ENCODE measurements around the gene PPM1G. TPM values are rescaled to one million over a fixed set of nuclear protein-coding genes. Genes with fewer than 3 reads are reported as not detected.

The PPM1G gene
- total RNA-seq: 10 to 100 TPM; 40.2 to 50.3 (median 48.1) TPM

GRCh38 chr2:27409321-27410073, at the start of gene PPM1G:
TSS of gene PPM1G (minus strand) at chr2:27409591. CDS start at chr2:27409422, 169 bp downstream.
- intact Hi-C loops (cut with DNase I; ENCODE audit: low total_unique reads): no loop called here
- peak within 1 kb of the TSS; percentile 97 for H3K4me3 ChIP-seq (ENCODE audit: low read depth, poor library complexity, severe bottlenecking)
- DNase-seq (ENCODE audit: low spot score in 2 of 2): peak; percentile 92 to 99
- TF ChIP-seq POLR2A (IDR thresholded peaks at IDR 0.05) (peak in 1 of 2 donors; percentile 13), CTCF (IDR thresholded peaks at IDR 0.05) (no peak)
- WGBS, 2 donors: 1% methylated on average over 58 to 67 of the region's 82 CpGs

- H3K4me3 ChIP-seq (ENCODE audit: low read depth, poor library complexity, severe bottlenecking): no peak overlapping the region
- TF ChIP-seq CTCF (IDR thresholded peaks at IDR 0.05) (no peak), POLR2A (IDR thresholded peaks at IDR 0.05) (no peak)
- DNase-seq (ENCODE audit: low spot score in 2 of 2): no peak
- intact Hi-C loops (cut with DNase I; ENCODE audit: low total_unique reads): no loop called here
- WGBS, 2 donors: 94 to 95% methylated on average over 7 of the region's 7 CpGs
These were observed 44.6 kb upstream of the PPM1G start for GRCh38 chr2:27453968-27454367.

- intact Hi-C loops (cut with DNase I; ENCODE audit: low total_unique reads): no loop called here
- TF ChIP-seq POLR2A (IDR thresholded peaks at IDR 0.05) (no peak), CTCF (IDR thresholded peaks at IDR 0.05) (no peak)
- WGBS, 2 donors: 88 to 91% methylated on average over 1 of the region's 1 CpG
- H3K4me3 ChIP-seq (ENCODE audit: low read depth, poor library complexity, severe bottlenecking): no peak overlapping the region
- no peak for DNase-seq (ENCODE audit: low spot score in 2 of 2)
These were observed 41.7 kb upstream of the PPM1G start for GRCh38 chr2:27451095-27451494.

GRCh38 chr2:27448381-27448780, 39.0 kb upstream of the PPM1G start:
- no peak for DNase-seq (ENCODE audit: low spot score in 2 of 2)
- no peak overlapping the region for H3K4me3 ChIP-seq (ENCODE audit: low read depth, poor library complexity, severe bottlenecking)
- no peak for TF ChIP-seq CTCF (IDR thresholded peaks at IDR 0.05)
- TF ChIP-seq POLR2A (IDR thresholded peaks at IDR 0.05): no peak
- 58 to 94% methylated on average over 3 of the region's 3 CpGs for WGBS, 2 donors
- intact Hi-C loops (cut with DNase I; ENCODE audit: low total_unique reads): no loop called here

GRCh38 chr2:27446057-27446456, 36.7 kb upstream of the PPM1G start:
- no peak overlapping the region for H3K4me3 ChIP-seq (ENCODE audit: low read depth, poor library complexity, severe bottlenecking)

More at GRCh38 chr2:27446057-27446456, 36.7 kb upstream of the PPM1G start:
- DNase-seq (ENCODE audit: low spot score in 2 of 2): peak; percentile 65 to 87
- WGBS, 2 donors: 46 to 59% methylated on average over 3 of the region's 3 CpGs
- intact Hi-C loops (cut with DNase I; ENCODE audit: low total_unique reads): no loop called here
- TF ChIP-seq CTCF (IDR thresholded peaks at IDR 0.05) (no peak), POLR2A (IDR thresholded peaks at IDR 0.05) (no peak)
